CD4-positive, alpha-beta T cell treated with Interleukin-2 at 100 ng/mL for 4 hours (primary cell): ENCODE measurements around the gene ADM2.
"Not testable (repeated sequence)": the region's sequence is repeated elsewhere in the genome, so short reads cannot be mapped to it uniquely, and the experiment has no call there.

Experiments
- DNase-seq: peaks from one replicate; pipeline ENCODE4 v3.0.0-alpha.2; 2020; ENCODE audit warnings: low spot score

The ADM2 gene, protein sequence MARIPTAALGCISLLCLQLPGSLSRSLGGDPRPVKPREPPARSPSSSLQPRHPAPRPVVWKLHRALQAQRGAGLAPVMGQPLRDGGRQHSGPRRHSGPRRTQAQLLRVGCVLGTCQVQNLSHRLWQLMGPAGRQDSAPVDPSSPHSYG

DNA sequence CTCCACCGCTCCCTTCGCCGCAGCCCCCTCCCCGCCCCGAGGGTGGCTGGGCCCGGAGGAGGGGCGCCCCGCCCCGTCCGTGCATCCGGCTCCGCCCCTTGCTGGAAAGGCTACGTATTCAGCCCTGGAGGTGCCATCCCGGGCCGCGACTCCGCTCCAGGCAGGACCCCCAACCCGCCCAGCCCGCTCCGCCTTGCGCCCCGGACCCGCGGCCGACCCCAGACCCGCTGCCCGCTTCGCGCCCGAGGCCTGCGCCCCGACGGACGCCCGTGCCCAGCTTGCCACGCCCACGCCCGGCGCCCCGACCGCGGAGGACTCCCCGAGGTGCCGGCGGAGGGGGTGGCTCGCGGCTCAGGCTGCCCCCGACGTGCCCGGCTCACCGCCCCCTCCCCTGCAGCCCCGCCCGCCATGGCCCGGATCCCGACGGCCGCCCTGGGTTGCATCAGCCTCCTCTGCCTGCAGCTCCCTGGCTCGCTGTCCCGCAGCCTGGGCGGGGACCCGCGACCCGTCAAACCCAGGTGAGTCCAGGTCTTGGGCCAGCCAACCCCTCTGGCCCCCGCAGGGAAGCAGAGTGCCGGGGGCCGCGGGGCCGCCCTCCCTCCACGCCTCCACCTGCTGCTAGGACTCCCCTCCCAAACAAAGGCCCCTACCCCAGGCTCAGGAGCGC, at the start of gene ADM2:
TSS of gene ADM2 (plus strand) at position 104 of the 667 bp plus-strand sequence. CDS start at position 409, 305 bp downstream.
- DNase-seq, result peak; percentile 58

DNA sequence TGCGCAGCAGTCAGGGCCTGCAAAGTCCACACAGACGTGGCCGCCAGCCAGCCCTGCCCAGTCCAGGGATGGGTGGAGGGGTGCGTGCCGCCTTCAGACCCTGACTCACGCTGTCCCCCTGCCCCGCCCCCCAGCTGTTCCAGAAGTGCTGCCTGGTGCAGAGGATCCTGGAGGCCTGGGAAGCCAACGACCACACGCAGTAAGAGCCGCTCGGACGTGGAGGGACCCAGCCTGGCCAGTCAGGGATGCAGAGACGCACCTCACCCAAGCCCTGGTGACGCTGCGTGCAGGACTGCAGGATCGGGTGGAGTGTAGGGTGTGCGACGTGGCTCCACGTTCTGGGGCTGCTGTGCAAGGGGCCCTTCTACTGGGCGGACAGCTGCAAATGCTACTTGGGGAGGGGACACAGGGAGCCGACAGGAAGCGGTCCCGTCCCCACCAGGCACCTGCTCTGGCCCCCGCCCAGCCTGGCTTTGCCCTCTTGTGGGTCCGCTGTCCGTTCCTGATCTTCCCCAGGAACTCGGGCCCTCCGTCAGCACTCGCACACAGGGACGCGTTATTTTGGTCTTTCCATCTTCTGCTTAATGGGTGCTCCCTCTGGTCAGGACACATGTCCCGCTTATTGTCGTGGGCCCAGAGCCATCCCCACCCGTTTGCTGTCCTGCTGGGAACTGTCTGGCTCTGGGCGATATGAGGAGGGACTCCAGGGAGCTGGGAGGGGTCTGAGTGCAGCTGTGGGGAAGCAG, 49.0 kb upstream of the ADM2 start:
- DNase-seq, result no peak

DNA sequence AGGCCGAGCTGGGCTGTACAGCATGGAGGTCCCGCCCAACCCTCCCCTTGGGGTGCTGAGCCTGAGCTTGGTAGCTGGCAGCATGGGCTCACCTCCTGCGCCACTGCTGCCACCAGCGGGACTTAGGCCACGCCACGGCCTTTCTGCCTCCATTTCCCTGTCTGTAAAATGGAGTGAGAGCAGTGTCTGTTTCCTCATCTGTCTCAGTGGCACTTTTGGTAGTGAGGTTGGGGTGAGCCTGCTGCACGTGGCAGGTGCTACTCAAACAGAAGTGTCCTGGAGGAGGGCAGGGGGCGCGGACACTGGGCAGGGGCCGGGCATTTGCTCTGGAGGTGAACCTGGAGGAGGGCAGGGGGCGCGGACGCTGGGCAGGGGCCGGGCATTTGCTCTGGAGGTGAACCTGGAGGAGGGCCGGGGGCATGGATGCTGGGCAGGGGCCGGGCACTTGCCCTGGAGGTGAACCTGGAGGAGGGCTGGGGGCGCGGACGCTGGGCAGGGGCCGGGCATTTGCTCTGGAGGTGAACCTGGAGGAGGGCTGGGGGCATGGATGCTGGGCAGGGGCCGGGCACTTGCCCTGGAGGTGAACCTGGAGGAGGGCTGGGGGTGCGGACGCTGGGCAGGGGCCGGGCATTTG, 48.3 kb upstream of the ADM2 start:
- DNase-seq, result not testable (repeated sequence)

DNA sequence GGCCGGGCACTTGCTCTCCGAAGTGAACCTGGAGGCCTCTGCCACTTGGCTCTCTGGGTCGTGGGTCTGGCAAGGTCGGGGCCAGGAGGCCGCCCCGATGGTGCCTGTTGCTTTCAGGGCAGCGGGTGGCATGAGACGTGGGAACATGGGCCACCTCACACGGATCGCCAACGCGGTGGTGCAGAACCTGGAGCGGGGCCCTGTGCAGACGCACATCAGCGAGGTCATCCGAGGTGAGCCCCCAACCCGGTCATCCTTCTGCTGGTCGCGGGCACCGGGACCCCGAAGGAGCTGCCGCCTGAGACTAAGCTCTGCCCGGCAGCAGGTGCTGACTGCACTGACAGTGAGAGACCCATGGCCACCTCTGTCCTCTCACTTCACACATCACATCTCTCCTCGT, 46.5 kb upstream of the ADM2 start:
- DNase-seq, result no peak

DNA sequence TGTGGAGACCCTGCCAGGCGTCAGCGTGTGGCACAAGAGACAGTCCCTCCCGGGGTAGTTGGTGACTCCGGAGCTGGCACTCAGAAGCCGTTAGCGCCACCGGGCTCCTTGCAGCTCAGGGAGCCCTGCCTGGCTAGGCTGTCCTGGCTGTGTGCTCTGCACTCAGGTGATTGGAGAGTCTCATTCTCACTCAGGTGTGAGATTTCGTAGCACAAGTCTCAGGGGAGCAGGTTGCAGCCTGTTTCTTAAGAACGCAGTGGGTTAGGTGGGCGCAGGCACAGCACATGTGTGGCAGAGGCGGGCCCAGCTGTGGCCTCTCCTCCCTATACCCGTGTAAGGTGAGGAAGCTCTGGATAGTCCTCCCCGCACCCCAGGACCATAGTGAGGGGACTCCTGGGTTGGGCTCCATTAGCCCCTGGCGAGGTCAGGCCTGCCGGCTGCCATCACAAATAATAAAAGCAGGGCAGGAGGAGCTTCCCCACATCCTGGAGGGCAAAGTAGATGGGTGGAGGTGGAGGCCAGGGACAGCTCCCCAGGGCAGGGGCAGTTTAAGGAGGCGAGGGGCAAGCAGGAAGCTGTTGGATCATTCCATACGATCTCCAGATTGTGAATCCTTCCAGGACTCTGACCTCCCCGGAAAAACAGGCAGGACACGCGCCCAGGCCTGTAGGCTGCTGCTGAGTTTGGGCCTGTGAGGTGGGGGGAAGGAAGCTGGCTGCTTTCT, 45.9 kb upstream of the ADM2 start:
- DNase-seq, result no peak

DNA sequence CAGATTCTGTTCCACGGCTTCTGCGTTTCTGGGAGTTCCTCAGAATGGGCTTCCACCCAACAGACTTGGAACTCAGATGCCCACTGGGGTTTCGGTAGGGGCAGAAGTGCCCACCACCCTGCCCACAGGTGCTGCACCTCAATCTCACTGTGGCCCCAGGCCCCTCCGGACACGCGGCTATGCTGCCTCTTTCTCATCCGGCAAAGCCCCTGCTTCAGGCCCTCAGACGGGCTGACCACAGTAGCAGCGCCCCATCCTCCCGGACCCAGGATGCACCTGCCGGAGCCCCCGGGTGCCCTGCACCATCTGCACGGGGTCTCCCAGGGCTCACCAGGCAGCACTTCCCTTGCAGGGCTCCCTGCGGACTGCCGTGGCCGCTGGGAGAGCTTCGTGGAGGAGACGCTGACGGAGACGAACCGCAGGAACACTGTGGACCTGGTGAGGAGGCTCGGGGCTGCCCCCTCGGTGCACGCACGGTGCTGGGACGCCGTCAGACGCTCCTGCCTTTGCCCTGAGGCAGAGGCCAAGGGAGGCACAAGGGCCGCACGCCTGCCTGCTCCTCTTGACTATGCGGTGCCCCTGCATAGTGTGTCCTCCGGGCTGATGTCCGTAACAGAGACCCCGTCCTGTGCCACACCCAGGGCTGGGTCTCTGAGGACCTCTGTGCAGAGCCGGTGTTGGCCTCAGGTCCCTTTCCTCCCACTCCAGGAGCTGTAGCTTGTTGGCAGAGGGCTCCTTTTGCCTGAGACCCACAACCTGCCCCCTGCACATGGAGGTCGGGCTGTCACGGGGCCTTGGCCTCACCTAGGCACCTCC, 45.1 kb upstream of the ADM2 start:
- no peak for DNase-seq

DNA sequence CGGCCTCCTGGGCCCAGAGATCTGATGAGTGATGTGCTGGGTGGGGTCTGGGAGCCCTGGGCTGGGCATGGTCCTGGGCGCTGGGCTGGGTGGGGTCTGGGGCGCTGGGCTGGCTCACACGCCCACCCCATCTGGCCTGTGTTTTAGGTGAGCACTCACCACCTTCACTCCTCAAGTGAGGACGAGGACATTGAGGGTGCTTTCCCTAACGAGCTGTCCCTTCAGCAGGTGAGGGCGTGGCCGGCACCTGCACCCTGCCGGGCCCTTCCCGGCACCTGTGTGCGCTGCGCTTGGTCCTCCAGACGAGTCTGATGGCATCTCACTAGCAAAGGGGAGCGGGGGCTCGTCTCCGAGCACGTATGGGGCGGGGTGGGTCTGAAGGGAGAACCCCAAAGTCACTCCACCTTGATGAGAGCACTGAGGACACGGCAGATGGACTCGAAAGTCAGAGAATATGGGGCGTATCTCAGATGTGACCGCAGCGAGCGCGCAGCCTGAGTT, 44.5 kb upstream of the ADM2 start:
- DNase-seq, result no peak

DNA sequence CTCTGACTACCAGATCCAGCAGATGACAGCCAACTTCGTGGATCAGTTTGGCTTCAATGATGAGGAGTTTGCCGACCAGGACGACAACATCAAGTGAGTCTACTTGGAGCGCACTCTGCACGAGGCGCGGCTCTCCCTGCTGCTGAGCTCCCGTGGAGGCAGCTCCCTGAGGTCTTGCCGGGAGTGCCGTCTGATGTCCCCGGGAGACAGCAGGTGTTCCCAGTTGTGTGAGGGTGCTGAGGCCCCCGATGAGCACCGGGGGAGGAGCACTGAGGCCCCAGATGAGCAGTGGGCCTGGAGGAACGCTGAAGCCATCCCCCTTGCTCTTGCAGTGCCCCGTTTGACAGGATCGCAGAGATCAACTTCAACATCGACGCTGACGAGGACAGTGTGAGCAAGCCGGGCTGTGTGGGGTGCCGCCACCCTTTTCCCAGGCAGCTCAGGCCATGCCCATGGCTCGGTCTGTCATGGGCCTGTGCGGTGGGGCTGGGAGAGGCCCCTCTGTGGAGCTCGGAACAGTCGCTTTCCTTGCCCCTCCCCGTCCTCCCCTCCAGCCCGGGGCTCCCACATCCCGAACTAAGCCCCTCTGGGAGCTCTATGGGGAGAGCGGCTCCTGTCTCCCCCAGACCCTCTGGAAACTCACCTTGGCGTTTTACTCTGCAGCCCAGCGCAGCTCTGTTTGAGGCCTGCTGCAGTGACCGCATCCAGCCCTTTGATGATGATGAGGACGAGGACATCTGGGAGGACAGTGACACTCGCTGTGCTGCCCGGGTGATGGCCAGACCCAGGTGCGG, 43.6 kb upstream of the ADM2 start:
- DNase-seq, result no peak

DNA sequence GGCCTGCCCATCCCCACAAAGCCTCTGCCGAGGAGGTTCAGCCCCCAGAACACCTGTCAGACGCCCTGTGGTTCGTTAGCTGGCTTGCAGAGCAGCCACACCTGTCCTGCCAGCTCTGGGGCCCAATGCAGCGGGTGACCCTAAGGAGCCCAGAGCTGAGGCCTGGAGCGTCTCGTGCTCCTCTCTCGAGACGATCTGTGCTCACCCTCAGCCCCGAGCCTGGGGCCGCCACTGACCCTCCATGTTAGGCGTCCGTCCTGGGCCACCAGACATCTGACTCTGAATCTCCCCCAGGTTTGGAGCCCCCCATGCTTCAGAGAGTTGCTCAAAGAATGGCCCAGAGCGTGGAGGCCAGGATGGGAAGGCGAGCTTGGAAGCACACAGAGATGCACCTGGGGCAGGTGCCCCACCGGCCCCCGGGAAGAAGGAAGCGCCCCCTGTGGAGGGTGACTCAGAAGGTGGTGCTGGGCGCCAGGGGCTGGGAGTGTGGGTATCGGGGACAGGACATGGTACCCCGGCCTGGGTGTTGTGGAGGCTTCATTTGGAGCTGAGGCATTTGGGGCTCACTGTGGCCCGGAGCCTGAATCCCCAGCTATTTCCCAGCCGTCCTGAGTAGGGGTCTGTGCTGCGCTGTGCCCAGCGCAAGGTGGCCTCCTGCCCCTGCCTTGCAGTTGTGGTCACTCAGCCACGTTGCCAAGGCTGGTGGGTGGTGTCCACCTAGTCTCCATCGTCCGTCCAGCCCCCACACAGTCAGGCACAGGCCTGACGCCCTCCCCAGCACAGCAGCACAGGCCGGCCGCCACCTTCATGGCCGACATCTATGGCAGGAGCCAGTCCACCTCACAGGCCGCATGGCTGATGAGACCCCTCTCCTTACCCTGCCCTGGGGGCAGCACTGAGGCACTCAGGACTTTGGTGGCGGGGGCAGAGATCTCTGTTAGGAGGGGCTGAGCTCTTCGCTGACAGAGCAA, 42.8 kb upstream of the ADM2 start:
- no peak for DNase-seq

DNA sequence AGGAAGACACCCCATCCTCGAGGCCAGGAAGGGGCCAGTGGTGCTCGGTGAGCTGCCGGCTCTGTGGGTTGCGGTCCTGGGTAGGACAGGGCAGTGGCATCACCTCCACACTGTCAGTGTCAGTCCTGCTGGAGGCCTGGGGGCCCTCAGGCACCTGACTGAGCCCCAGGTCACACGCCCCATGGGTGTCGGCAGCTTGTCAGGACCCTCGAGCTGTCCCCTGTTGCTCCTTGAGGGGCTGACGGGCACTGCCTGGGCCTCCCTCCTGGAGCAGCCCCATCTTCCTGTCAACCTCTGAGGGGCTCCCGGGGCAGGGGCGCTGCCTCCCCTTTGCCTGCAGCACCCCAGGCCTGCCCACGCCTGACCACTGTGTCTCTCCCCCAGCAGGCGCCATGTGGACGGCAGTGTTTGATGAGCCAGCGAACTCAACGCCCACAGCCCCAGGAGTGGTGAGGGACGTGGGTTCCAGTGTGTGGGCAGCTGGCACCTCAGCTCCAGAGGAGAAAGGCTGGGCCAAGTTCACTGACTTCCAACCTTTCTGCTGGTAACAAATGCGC, 42.0 kb upstream of the ADM2 start:
- no peak for DNase-seq

DNA sequence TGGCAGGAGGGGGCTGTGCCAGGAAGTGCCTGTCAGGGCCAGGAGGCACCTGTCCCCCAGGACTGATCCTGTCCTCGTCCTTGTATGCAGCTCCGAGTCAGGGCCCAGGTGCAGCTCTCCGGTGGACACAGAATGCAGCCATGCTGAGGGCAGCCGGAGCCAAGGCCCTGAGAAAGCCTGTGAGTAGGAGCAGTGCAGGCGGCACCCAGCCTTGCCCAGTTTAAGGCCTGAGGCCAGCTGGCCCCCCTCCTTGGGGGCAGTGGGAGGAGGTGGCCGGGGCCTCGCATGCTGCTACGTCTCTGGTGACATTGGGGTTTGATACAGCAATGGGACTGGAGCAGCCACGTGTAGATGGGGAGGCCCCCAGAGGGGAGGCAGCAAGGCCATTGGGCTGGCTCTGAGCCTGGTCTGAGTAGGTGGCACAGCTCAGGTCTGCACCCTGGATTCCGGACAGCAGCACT, 41.4 kb upstream of the ADM2 start:
- no peak for DNase-seq

DNA sequence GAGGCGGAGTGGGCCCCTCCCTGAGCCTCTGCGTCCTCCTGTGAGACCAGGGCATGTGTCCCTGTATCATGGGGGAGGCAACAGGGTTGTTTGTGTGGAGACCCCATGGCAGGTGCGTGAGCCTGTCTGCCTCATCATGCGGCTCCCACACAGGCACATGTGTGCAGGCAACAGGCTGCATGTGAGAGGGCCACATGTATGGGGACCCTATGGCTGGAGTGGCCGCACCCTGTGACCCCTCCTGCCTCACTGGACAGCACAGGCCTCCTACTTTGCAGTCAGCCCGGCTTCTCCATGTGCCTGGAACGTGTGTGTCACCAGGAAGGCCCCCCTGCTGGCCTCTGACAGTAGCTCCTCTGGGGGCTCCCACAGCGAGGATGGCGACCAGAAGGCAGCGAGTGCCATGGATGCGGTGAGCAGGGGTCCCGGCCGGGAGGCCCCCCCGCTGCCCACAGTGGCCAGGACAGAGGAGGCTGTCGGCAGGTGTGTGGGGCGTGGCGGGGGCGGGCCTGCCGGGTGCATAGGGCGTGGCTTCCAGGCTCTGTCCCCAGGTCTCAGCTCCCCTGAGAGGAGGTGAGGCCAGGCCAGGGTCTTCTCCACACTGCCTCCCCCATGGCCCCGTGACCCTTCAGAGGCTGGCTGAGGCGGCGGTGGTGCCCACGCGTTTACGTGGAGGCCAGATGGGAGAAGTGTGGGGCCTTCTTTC, 40.6 kb upstream of the ADM2 start:
- no peak for DNase-seq

DNA sequence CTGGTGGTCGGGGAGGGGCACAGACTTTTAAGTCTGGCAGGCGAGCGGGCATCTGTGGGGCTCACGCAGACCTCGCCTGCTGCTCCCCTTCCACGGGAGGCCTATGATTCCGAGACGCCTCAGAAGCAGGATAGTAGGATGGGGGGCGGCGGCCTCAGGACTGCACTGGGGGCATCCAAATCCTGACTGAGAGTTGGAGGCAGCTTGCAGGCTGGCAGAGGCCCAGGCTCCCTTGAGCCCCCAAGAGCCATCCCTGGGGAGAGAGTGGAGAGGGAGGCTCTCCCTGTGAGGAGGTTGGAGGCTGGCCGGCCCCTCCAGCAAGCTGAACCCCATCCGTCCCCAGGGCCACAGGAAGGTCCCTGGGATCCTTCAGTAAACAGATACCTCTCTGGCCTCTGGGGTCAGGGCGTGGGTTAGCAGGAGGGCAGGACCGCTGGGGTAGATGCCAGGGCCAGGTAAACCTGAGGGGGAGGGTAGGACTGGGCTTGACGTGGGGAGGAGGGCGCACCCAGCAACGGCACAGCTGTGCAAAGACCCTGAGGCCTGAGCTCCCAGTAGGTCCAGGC, 39.8 kb upstream of the ADM2 start:
- DNase-seq, result no peak

DNA sequence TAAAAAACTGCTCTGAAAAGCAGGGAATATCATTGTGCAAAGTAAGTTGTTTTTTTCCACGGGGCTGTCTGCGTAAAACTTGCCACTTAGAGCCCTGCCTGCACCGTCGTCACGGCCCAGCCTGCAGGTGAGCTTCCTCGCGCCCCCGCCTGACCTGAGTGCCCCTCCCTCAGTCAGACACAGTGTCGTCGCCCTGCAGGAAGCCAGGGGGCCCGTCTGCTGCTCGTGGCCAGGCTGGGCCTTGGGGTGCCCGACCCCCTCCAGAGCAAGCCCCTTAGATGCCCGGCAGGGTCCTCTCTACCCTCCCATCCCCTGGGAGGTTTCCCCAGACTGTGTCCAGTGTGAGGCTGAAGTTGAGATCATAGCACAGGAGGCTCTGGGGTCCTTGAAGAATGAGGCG, 38.1 kb upstream of the ADM2 start:
- no peak for DNase-seq

DNA sequence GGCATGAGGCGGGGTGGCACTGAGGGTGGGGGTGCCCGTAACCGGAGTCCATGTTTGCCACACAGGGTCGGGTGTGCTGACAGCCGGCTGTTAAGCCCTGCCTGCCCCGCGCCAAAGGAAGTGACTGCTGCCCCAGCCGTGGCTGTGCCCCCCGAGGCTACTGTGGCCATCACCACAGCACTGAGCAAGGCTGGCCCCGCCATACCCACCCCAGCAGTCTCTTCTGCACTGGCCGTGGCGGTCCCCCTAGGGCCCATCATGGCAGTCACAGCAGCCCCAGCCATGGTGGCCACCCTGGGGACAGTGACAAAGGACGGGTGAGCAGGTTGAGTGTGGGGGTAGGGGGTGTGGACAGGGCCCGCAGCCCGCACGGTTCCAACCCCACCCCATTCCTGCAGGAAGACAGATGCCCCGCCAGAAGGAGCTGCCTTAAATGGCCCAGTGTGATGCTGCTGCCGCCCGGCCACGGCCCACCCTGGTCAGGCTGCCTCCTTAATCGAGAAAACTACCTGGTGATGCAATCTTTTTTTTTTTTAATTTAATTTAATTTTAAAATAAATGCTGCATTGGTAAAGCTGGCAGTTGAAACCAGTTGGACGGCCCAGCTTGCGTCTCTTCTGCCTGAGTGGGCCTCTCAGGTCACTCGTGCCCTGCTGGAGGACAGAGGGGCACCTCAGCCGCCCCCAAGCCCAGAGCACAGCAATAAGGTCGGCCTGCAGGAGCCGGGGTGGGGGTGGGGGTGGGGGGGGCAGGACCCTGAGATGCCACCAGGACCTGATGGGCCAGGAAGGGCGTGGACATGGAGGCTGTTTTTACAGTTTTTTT, 37.3 kb upstream of the ADM2 start:
- DNase-seq, result no peak

DNA sequence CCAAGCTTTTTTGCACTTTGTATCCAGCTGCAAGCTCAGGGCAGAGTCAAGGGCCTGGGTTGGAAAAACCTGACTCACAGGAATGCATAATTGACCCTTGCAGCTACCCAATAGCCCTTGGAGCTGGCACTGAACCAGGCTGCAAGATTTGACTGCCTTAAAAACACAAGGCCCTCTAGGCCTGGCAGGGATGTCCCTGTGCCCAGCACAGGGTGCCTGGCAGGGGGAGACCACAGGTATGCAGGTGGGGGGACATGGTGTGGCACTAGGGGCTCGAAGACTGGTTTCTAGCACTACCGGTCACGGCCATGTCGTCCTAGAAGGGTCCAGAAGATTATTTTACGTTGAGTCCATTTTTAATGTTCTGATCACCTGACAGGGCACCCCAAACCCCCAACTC, 36.7 kb upstream of the ADM2 start:
- no peak for DNase-seq
